SK-N-SH treated with all-trans-retinoic acid at 6 μM for 48 hours (cell line): ENCODE measurements around the gene FANCL.
"Not testable (repeated sequence)": the region's sequence is repeated elsewhere in the genome, so short reads cannot be mapped to it uniquely, and the experiment has no call there.

ENCODE experiments used
- ATAC-seq: fragments of 200-7000 bp; cut with Tn5 transposase; 3 replicates; pipeline ENCODE4 v1.9.1; 2020; ENCODE audit warnings: mild to moderate bottlenecking, moderate library complexity
- ARNTL ChIP-seq: fragments of 450-650 bp; formaldehyde crosslinking; IDR thresholded peaks from 2 replicates; pipeline ENCODE4 v1.5.0; 2020; ENCODE audit warnings: low read depth, mild to moderate bottlenecking, moderate library complexity, borderline replicate concordance
- BACH2 ChIP-seq: fragments of 250-450 bp; sonication (Bioruptor Pico); IDR thresholded peaks from 2 replicates; pipeline ENCODE4 v1.9.0; 2021; ENCODE audit warnings: mild to moderate bottlenecking, borderline replicate concordance
- CREB5 ChIP-seq: fragments of 250-450 bp; sonication (Bioruptor Pico); IDR thresholded peaks from 2 replicates; pipeline ENCODE4 v1.5.1; 2020; ENCODE audit warnings: low read depth, mild to moderate bottlenecking, moderate library complexity
- CSDC2 ChIP-seq: fragments of 250-450 bp; sonication (Bioruptor Pico); IDR thresholded peaks from 2 replicates; pipeline ENCODE4 v1.5.0; 2020; ENCODE audit warnings: mild to moderate bottlenecking, moderate library complexity
- ESRRG ChIP-seq: fragments of 250-450 bp; sonication (Bioruptor Pico); IDR thresholded peaks from 2 replicates; pipeline ENCODE4 v1.6.1; 2021; ENCODE audit warnings: mild to moderate bottlenecking
- ISL1 ChIP-seq: fragments of 250-450 bp; sonication (Bioruptor Pico); IDR thresholded peaks from 2 replicates; pipeline ENCODE4 v2.1.2; 2022; ENCODE audit warnings: mild to moderate bottlenecking, moderate library complexity
- OSR1 ChIP-seq: fragments of 250-450 bp; sonication (Bioruptor Pico); IDR thresholded peaks from 2 replicates; pipeline ENCODE4 v1.8.0; 2022; ENCODE audit warnings: moderate library complexity, mild to moderate bottlenecking, inconsistent platforms
- PPARA ChIP-seq: fragments of 250-450 bp; sonication (Bioruptor Pico); IDR thresholded peaks from 2 replicates; pipeline ENCODE4 v1.5.0; 2020; ENCODE audit warnings: mild to moderate bottlenecking, borderline replicate concordance
- SNAI2 ChIP-seq: fragments of 250-450 bp; sonication (Bioruptor Pico); IDR thresholded peaks from 2 replicates; pipeline ENCODE4 v1.5.0; 2020; ENCODE audit warnings: mild to moderate bottlenecking, moderate library complexity
- TCF4 ChIP-seq: fragments of 250-450 bp; sonication (Bioruptor Pico); IDR thresholded peaks from 2 replicates; pipeline ENCODE4 v1.8.0; 2021; ENCODE audit warnings: mild to moderate bottlenecking, moderate library complexity, borderline replicate concordance
- TOX ChIP-seq: fragments of 250-450 bp; sonication (Bioruptor Pico); IDR thresholded peaks from 2 replicates; pipeline ENCODE4 v1.8.0; 2021; ENCODE audit warnings: mild to moderate bottlenecking, moderate library complexity, borderline replicate concordance
- TSHZ2 ChIP-seq: fragments of 250-450 bp; sonication (Bioruptor Pico); IDR thresholded peaks from 2 replicates; pipeline ENCODE4 v1.5.0; 2020; ENCODE audit warnings: mild to moderate bottlenecking, moderate library complexity
- ZC3H10 ChIP-seq: fragments of 250-450 bp; sonication (Bioruptor Pico); IDR thresholded peaks from 2 replicates; pipeline ENCODE4 v1.5.1; 2021; ENCODE audit warnings: mild to moderate bottlenecking, moderate library complexity
- ZFP3 ChIP-seq: fragments of 250-450 bp; sonication (Bioruptor Pico); IDR thresholded peaks from 2 replicates; pipeline ENCODE4 v1.5.0; 2020; ENCODE audit warnings: mild to moderate bottlenecking, moderate library complexity
- ZFP30 ChIP-seq: fragments of 450-650 bp; formaldehyde crosslinking; IDR thresholded peaks from 2 replicates; pipeline ENCODE4 v1.5.0; 2022; ENCODE audit warnings: mild to moderate bottlenecking, moderate library complexity
- ZNF565 ChIP-seq: fragments of 450-650 bp; formaldehyde crosslinking; conservative IDR thresholded peaks from 2 replicates; pipeline ENCODE4 v1.5.0; 2020; ENCODE audit warnings: low read depth, mild to moderate bottlenecking, moderate library complexity
- ZNF70 ChIP-seq: fragments of 450-650 bp; formaldehyde crosslinking; IDR thresholded peaks from 2 replicates; pipeline ENCODE4 v1.5.0; 2020; ENCODE audit warnings: mild to moderate bottlenecking, moderate library complexity
- ZNF8 ChIP-seq: fragments of 450-650 bp; formaldehyde crosslinking; IDR thresholded peaks from 2 replicates; pipeline ENCODE4 v1.5.0; 2020; ENCODE audit warnings: mild to moderate bottlenecking, moderate library complexity
- TF ChIP-seq, protein P1 (sequence below): fragments of 250-450 bp; sonication (Bioruptor Pico); IDR thresholded peaks from 2 replicates; pipeline ENCODE4 v1.5.1; 2021; ENCODE audit warnings: mild to moderate bottlenecking, moderate library complexity
- TF ChIP-seq, protein P2 (sequence below): fragments of 250-450 bp; sonication (Bioruptor Pico); IDR thresholded peaks from 2 replicates; pipeline ENCODE4 v1.8.0; 2021; ENCODE audit warnings: low read depth, mild to moderate bottlenecking, moderate library complexity, borderline replicate concordance
- TF ChIP-seq, protein P3 (sequence below): fragments of 250-450 bp; sonication (Bioruptor Pico); IDR thresholded peaks from 2 replicates; pipeline ENCODE4 v1.8.0; 2020; ENCODE audit warnings: mild to moderate bottlenecking, moderate library complexity, borderline replicate concordance

FANCL gene

DNA sequence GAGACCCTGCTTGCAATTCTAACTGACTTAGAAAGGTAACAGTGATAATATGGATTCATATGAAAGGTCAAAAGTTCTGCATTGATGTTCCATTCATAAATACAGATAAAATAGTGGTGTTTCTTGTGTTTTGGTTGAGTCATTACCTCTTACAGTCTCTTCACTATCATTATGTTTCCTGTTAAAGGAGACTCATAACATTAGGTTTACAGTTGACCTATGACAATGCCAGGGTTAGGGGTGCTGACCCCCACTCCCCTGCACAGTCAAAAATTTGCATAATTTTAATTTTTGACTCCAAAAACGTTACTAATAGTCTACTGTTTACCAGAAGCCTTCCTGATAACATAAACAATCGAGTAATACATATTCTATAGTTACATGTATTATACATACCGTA, 119.1 kb downstream of the FANCL start:
- TF ChIP-seq OSR1 (CRISPR knock-in tag), result no peak
- TF ChIP-seq TOX, result no peak
- TF ChIP-seq, protein P1, sequence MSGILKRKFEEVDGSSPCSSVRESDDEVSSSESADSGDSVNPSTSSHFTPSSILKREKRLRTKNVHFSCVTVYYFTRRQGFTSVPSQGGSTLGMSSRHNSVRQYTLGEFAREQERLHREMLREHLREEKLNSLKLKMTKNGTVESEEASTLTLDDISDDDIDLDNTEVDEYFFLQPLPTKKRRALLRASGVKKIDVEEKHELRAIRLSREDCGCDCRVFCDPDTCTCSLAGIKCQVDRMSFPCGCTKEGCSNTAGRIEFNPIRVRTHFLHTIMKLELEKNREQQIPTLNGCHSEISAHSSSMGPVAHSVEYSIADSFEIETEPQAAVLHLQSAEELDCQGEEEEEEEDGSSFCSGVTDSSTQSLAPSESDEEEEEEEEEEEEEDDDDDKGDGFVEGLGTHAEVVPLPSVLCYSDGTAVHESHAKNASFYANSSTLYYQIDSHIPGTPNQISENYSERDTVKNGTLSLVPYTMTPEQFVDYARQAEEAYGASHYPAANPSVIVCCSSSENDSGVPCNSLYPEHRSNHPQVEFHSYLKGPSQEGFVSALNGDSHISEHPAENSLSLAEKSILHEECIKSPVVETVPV (CRISPR knock-in tag), result no peak
- TF ChIP-seq CSDC2, result no peak
- TF ChIP-seq, protein P2, sequence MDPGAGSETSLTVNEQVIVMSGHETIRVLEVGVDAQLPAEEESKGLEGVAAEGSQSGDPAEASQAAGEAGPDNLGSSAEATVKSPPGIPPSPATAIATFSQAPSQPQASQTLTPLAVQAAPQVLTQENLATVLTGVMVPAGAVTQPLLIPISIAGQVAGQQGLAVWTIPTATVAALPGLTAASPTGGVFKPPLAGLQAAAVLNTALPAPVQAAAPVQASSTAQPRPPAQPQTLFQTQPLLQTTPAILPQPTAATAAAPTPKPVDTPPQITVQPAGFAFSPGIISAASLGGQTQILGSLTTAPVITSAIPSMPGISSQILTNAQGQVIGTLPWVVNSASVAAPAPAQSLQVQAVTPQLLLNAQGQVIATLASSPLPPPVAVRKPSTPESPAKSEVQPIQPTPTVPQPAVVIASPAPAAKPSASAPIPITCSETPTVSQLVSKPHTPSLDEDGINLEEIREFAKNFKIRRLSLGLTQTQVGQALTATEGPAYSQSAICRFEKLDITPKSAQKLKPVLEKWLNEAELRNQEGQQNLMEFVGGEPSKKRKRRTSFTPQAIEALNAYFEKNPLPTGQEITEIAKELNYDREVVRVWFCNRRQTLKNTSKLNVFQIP (CRISPR knock-in tag), result no peak
- TF ChIP-seq CREB5 (CRISPR knock-in tag), result no peak
- no peak for TF ChIP-seq SNAI2 (CRISPR knock-in tag)
- no peak for TF ChIP-seq ESRRG
- no peak for TF ChIP-seq ARNTL
- no peak for TF ChIP-seq PPARA (CRISPR knock-in tag)
- TF ChIP-seq ZNF565 (CRISPR knock-in tag), result no peak
- no peak for TF ChIP-seq ZNF8 (CRISPR knock-in tag)
- TF ChIP-seq, protein P3, sequence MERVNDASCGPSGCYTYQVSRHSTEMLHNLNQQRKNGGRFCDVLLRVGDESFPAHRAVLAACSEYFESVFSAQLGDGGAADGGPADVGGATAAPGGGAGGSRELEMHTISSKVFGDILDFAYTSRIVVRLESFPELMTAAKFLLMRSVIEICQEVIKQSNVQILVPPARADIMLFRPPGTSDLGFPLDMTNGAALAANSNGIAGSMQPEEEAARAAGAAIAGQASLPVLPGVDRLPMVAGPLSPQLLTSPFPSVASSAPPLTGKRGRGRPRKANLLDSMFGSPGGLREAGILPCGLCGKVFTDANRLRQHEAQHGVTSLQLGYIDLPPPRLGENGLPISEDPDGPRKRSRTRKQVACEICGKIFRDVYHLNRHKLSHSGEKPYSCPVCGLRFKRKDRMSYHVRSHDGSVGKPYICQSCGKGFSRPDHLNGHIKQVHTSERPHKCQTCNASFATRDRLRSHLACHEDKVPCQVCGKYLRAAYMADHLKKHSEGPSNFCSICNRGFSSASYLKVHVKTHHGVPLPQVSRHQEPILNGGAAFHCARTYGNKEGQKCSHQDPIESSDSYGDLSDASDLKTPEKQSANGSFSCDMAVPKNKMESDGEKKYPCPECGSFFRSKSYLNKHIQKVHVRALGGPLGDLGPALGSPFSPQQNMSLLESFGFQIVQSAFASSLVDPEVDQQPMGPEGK (CRISPR knock-in tag), result no peak
- ATAC-seq, result no peak

DNA sequence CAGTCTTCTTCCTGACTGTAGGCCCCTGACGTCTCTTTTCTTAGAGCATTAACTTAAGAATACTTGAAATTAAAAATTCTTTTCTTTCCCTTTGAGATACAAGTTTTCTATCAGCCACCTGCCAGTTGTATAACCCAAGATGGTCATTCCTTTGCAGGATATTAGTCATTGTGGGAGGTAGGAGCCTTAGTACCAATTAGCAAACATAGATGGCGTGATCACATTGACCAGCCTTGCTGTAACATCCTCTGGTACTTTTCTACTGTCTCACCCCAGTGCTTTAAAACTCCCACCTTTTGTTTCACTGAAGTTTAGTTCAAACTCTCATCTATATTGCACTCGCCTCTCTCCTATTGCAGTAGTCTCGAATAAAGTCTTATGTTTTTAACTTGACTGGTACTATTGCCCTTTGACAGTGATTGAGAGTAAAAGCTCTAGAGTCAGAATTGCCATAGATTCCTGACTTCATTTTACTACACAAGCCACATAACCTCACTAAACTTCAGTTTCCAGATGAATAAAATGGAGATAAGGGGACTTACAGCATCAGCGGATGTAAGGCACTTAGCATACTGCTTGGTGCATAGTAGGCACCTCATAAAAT, 120.4 kb downstream of the FANCL start:
- TF ChIP-seq CSDC2 (no peak), ZNF70 (CRISPR knock-in tag) (no peak), ISL1 (no peak), ZC3H10 (CRISPR knock-in tag) (no peak), ZFP3 (CRISPR knock-in tag) (no peak), SNAI2 (CRISPR knock-in tag) (no peak), BACH2 (CRISPR knock-in tag) (no peak), ARNTL (no peak), TOX (no peak), ZFP30 (no peak)
- TF ChIP-seq, protein P2 (CRISPR knock-in tag), result no peak
- TF ChIP-seq, protein P1 (CRISPR knock-in tag), result no peak
- no peak for ATAC-seq

GRCh38 chr2:58113563-58113962, 127.6 kb downstream of the FANCL start:
- not testable (repeated sequence) for ATAC-seq

- ATAC-seq, result no peak
- TF ChIP-seq ISL1 (no peak), BACH2 (CRISPR knock-in tag) (no peak), ZNF8 (CRISPR knock-in tag) (no peak), OSR1 (CRISPR knock-in tag) (no peak), TSHZ2 (no peak), TCF4 (CRISPR knock-in tag) (no peak), ZNF70 (CRISPR knock-in tag) (no peak), TOX (no peak)
- TF ChIP-seq, protein P2 (CRISPR knock-in tag), result no peak
These were observed 130.4 kb downstream of the FANCL start for GRCh38 chr2:58110765-58111164.
